HG03103 (cell line): ENCODE measurements around the gene IFFO2.

Experiments used
- ATAC-seq: cut with Tn5 transposase; IDR thresholded peaks from one replicate; pipeline ENCODE4 v1.9.1; 2021; ENCODE audit warnings: low read depth; ENCODE audit not compliant: unreplicated experiment

IFFO2 gene

DNA sequence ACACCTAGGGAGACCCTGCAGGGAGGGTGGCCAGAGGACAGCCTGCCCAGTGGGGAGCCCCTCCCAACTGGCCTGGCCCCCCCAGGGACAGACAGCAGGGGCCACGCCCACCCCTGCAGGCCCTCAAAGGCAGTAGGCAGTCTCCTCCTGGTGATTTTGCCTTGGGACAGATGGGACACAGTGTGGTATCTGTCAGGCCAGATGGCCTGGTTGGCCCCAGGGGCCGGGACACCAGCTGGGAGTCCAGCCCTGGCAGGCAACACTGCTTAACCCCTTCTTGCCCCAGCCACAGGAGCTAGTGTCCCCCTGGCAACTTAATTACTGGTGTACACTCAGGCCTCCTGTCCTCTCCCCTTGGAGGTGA, 17.8 kb downstream of the IFFO2 start:
- ATAC-seq, result no peak

DNA sequence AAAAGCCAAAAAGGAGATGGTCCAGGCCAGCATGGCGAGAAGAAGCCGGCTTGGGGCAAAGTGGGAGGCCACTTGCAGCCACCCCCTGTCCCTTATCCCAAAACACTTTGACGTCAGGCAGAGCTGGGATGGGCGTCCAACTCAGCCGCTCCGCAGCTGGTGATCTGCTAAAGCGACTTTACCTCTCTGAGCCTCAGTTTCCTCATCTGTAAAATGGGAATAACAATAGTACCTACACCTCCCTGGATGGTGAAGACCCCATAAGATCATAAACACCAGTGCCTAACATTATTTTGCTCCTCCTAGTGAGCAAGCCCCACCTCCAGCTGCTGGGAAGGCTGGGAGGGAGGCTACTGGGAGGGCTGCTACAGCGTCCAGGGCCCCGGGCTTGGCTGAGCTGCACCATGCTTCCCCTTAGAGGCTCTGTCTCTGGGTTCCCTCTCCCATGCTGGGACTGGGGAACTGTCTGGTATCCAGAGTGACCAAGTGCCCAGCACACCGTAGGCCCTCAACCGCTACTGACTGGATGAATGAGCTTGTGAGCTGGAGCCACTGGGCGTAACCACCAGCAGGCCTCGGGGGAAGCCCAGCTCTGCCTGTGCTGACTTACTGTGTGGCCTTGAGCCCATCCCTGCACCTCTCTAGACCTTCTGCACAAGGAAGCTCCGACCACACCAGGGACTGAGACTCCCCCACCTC, 18.3 kb downstream of the IFFO2 start:
- no peak for ATAC-seq

DNA sequence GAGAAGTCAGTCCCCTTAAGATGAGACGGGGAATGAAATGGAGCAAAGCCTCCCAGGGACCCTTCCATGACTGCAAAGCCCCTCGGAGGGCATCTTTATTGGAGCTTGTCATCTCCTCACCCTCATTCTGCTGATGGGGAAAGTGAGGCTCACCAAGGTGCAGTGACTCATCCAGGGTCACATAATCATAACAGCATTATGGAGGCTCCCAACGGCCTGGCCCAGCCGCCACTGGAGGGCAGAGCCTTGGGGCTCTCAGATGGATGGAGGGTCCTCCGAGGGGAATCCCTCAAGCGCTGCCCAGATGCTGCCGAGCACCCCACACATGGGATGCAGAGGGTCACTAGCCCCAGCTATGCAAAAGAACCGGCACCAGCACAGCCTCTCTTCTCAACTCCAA, 18.9 kb downstream of the IFFO2 start:
- no peak for ATAC-seq

DNA sequence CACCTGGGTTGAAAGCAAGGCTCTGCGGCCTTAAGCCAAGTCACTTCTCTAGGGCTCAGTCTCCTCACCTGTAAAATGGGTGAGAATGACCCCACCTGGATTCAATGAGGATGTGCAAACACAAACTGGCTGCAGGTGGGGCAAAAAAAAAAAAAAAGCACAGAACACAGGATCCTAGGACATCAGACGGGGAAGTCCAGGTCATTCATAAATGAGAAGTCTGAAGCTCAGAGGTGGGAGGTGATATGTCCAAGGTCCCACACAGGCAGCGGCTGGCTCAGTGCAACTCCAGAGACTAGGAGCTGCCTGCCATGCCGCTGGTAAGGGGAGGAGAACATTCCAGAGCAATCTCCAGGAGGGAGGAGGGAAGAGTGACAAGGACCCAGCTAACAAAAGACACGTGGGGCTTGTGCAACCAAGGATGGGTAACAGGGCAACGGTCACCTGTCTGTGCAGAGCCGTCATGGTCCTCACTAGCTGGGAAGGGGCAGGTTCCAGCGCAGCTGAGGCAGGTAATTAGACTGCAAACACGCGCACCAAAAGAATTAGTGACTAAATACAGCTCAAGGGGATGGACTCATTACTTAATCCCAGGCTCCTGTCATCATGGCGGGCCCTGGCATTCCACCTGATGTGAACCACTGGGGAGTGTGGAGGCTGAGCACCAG, 19.5 kb downstream of the IFFO2 start:
- no peak for ATAC-seq

DNA sequence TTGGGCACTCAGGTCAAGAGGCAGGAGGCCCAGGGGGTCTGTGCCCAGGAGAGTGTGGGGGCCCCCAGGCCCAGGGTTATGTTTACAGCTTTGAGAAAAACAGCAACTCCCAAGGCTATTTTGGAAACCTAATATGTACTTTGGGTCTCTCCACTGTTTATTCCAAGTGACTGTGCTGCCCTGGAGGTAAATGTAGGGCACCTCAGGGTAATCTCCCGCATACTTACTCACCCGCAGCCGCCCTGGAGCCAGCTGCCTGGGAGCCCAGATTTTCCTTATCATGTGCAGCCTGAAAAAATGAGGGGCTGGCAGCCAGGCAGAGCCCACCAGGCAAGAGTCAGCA, 20.0 kb downstream of the IFFO2 start:
- no peak for ATAC-seq

DNA sequence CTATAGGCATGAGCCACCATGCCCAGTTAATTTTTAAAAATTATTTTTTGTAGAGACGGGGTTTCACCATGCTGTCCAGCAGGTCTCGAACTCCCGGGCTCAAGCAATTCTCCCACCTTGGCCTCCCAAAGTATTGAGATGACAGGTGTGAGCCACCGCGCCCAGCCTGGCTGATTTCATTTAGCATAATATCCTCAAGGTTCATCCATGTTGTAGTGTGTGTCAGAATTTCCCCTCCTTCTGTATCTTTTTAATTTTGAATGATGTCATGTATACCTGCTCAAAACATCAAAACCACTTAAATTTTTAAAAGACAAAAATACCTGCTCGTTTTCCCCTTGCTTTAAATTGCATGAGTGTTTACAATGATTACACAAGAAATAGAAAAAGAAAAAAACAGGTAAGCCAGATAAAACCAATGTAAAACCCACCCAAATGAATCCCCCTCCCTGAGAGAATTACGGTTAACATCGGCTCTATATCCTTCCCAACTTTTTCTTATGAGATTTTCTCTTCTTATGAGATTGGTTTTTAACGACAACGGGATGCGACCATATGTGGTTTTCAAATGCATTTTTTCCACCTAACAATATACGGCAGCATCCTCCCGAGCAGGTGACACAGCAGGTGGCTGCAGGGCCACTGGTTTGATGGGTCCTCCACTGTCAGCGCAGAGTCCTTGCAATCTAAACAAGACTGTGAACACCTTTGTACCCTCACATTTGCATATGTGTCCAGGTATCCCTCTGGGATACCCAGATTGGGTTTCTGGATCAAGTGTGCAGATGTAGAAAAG, 22.1 kb downstream of the IFFO2 start:
- ATAC-seq, result no peak

DNA sequence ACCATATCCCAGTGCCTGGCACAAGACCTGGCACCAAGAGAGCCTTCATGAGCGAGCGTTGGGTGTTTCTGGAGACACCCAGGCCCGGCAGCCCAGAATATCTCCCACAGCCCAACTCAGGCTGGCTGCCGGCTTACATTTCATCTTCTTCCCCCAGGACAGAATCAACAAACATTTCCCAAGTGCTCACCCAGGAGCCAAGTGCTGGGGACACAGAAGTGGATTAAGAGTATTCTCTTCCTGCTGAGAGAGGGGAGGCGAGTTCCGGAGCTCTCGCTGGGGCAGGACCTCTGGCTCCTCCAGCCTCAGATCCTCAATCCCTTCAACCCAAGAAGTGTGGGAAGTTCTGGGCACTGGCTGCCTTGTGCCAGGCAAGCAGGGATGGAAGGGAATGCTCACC, 23.6 kb downstream of the IFFO2 start:
- ATAC-seq, result no peak

DNA sequence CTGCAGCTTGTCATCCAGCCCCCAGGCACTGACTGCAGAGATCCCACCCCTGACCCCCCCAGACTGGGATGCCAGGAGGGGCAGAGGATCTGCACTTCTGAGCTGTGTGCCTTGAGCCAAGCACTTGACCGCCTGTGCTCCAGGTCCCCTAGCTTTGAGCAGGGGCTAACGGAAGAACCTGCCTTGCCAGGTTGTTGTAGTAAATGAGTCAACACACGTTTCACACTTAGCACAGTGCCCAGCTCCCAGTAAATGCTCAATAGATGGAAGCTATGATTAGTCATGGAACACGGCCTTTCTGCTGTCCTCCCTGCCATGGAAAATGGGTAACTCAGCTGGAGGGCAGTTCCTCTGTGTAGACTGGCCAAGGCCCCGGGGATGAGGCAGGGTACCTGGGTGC, 24.1 kb downstream of the IFFO2 start:
- ATAC-seq, result no peak

DNA sequence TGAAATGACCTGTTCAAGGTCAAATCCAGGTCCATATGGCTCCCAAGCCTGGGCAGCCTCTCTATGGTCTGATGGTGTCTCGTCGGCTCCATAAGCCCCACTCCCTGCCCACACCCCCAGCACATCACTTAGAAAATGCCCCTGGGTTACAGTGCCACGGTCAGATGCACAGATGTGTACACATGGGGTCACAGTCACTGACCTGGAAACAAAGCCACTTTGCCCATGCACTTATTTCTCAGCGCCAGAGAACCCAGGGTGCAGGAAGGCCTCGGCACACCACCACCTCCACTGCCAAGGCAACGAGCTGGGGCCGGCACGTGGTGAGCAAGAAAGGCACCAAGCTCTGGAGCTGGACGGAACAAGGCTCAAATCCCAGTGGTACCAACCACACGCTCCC, 24.7 kb downstream of the IFFO2 start:
- ATAC-seq, result no peak

DNA sequence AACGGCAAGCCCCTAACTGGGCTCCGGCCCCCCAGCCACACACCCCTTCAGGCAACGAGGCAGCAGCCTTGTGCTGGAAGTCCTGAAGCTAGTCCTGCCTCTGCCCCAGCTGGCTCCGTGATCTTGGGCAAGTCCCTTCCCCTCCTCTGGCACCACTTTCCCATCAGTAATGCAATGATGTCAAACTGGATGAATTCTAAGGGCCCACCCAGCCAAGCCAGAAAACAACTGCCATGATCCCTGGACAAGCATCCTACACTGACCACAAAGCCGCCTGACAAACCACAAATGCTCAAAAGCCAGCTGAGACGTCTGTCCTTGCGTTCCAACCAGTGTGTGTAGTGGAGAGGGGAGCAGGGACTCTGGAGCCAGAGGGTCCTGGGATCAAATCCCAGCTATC, 26.8 kb downstream of the IFFO2 start:
- no peak for ATAC-seq

DNA sequence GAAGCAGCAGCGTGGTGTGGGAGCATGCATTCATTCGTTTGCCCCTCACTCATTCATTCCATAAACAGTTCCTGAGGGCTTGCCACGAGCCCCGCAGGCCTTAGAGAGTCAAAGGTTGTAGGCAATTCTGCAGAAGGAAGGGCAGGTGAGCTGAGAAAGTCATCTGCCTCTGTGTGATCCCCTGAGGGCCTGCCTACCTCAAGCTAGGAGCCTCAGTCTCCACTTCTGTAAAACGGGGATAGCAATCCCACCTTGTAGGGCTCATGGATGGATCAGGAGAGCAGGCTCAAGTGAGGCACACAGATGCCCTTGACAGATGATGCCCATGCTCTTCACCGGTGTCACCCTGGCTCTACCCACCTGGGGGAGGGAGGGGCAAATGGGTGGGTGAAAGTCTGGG, 27.5 kb downstream of the IFFO2 start:
- no peak for ATAC-seq

DNA sequence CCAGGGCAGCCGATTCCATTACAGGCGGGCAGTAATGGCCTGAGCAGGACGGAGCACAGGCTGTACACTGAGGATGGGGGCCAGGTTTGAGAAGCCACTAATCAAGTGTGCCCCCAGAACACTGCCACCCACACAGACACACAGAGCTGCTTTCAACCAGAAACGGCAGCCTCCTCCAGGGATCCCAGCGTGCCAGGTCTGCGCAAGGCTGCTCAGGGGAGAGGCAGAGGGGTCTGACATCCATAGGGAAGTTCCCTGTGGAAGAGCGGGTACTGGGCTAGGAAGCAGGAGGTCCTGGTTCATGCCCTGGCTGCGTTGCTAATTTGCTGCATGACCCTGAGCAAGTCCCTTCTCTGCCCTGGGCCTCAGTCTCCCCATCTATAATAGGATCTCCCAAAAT, 28.1 kb downstream of the IFFO2 start:
- ATAC-seq, result no peak

DNA sequence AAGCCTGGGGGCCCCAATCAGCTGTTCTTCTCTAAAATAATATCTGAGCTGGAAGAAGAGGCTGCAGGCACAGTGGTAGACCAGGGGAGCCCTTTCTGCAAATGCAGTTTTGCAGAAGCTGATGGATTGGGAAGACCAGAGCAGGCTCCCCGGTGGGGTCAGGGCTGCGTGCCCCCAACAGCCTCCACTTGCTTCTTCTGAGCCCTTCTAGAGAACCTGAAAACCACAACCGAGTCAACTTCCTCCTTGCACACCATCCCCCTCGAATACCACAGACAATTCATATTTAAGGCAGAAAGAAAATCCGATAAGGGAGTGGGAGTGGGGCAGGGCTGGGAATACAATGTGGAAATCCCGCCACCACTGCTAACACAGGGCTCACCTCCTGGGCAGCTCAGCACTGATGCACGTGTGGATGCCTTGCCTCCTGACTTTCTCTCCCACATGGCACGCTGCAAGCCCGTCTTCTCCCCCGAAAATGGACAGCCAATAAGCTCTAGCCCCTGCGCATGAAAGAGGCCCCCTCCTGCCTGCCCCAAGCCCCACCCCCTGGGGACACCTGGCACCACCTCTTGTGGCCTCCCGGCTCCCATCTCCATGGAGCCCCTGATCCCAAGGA, 28.7 kb downstream of the IFFO2 start:
- no peak for ATAC-seq

DNA sequence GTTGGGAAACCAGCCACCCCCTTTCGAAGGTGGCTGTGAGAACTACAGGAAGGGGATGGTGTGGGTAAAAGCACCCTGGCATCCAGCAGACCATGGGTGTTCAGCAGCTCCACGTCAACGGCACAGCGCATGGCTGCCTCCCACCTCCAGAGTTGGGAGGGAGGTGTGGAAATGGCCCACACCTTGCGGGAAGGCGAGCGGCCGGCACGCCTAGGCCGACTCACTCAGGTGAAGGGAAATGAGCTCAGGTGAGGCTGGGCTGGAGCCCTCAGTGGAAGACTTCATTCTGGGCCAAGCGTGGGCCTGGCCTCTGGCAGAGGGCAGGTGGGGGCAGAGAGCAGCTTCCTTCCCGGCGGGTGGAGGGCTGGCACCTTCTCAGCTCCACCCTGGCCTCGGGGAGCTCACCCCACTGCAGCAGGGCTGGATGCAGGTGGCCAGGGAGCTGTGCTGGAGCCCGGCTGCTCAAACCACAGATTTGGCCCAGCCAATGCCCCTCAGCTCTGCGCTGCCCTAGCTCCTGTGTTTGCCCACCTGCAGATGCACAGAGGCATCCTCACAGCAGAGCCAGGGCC, 29.3 kb downstream of the IFFO2 start:
- ATAC-seq, result no peak

DNA sequence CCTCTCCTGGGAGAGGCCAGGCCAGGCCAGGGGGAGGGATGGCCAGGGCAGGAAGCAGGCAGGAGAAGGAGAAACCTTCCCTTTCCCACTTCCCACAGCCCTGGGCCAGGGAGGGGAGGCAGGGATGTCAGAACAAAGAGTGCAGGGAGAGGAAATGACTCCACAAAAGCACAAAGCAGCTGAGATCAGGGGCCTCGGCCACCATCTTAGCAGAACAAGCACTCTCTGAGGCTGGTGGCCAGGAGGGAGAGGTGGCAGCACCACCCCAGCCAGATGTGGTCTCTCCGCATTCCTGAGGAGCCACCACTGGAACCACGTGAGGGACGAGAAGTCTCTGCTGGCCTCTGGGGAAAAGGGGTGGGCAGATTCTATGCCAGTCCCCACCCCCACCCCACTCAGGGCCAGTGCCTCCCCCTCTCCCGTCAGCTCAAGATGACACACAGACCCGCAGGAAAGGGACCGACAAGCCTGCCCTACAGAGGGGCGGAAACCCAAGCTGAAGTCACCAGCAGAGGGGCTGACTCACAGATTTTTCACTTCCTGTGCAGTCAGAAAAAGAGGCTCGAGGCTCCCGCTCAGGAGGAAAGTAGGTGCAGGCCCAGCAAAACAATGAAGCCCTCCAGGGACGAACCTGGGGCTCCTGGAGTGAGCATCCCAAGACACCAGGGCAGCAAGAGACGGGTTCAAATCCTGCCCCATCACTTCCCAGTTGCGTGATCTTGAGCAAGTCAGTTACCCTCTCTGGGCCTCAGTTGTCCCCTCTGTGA, 30.0 kb downstream of the IFFO2 start:
- ATAC-seq, result no peak

DNA sequence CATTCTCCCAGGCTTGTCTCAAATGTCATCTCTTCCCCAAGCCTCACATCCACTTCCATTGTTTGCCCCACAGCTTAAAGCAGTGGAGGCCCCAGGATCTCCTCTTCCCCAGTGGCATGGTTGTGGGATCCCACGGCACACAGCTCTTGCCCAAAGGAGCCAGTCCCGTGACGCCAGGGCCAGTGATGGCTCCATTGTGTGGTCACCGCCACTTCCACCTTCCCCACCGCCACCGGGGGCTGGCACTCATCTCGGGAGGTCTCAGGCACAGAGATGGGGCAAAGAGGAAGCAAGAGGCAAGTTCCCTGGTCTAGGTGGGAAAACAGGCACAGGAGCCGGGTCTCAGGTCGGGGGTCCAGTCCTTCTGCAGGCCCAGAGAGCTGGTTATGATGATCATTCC, 31.2 kb downstream of the IFFO2 start:
- no peak for ATAC-seq

DNA sequence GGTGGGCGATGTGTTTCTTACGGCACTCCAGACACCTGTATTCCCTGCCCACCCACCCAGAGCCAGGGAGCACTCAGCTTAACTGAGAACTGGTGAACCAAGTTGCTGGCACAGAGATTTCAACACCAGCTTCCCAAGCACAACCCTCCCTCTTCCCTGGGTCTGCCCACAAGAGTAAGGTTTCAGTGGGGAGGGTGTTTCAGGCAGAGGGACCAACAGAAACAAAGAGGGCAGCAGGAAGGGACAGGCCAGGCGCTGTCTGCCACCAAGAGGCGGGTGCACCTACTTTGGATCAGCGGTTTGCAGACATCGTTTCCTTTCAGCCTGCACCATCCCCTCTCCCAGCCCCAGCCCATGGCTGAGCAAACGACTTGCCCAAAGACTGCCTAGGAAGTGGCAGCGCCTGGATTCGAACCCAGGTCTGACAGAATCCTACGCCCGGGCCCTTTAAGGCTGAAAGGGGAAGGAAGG, 32.2 kb downstream of the IFFO2 start:
- ATAC-seq, result no peak

DNA sequence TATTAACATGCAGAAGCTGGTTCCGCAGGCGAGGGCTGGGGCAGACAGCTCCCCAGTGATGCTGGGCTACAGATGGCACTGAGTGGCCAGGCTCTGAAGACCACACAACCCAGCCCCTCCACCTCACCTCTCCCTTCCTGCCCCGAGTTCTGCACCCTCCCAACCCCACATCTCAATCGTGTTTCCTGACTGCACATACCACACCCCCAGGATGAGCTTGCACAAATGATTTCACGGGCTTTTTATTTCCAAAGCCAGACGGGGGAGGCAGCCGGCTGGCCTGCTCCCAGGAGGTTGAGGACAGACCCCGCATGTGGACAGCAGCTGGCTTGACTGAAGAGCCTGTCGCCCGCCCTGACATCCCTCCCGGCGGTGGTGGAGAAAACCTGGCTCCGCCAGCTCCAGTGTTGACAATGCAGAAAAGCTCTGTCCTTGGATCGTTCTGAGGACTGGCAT, 32.7 kb downstream of the IFFO2 start:
- ATAC-seq, result no peak

DNA sequence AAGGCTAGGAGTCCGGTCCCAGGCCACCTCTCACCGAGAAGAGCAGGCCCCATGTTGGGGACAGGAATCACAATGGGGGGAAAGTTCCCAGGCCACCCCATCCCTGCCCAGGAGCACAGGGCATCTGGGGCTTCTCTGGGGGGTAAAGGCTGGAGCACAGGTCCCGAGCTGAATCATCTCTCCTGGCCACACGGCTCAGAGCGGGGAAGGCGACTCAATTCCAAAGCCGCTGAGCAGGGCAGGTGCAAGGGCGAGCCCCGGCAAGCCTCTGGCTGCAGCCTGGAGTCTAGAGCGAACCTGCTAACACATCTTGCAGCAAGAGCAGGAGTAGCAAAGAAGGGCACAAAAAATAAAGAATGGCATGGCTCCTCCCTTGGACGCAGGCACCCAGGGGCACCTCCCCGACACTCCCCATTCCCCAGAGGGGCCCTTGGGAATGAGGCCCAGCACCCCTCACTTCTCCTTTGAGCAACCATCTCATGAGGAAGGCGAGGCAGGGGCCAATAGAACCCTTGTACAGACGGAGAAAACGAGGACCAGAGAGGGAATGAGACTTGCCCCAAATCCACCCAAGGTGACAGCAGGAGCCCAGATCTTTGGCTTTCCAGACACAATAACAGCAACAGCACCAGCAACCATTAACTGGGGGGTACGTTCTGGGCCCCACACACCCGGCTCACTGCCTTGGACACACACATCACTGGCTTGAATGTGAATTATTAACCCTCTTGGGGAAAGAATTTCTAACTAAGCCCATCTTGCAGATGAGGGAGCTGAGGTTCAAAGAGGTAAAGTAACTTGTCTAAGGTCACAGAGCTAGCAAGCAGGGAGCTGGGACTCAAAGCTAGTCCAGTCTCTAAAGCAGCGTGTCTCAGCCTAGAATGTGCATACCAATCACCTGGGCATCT, 33.4 kb downstream of the IFFO2 start:
- no peak for ATAC-seq
